A673 (cell line): Measurements from ENCODE around the gene HMCN2. TPM values are rescaled to one million over a fixed set of nuclear protein-coding genes. Genes with fewer than 3 reads are reported as not detected.

Source experiments
- BruUV-seq: library from RNA; stranded (reverse); fragments of 400-500 nt; replicated peaks from 2 replicates; lab custom pipeline; 2021; lab: Mats Ljungman, UMichigan
- CTCF ChIA-PET: fragments of 300-600 bp; sonication (Branson Sonifier 250); formaldehyde crosslinking; loops from one replicate; lab custom pipeline; 2022; ENCODE audit warnings: antibody characterized with exemption; lab: Charles Lee
- POLR2A ChIA-PET: fragments of 300-600 bp; sonication (Branson Sonifier 250); formaldehyde crosslinking; loops from one replicate; lab custom pipeline; 2022; ENCODE audit warnings: antibody characterized with exemption; ENCODE audit not compliant: low non-redundant PET; lab: Charles Lee
- DNase-seq: peaks from one replicate; pipeline ENCODE4 v3.0.0-alpha.2; 2015; ENCODE audit warnings: low spot score
- H3K27ac ChIP-seq: fragments of 200-600 bp; sonication (generic); 2 replicates; pipeline ENCODE4 v1.5.1; 2016; ENCODE audit warnings: mixed run types, low read depth, mild to moderate bottlenecking, mixed read lengths, antibody characterized with exemption, low read length; ENCODE audit not compliant: poor library complexity, severe bottlenecking
- H3K27me3 ChIP-seq: fragments of 200-600 bp; sonication (generic); replicated peaks from 2 replicates; pipeline ENCODE4 v1.6.1; 2017; ENCODE audit warnings: mixed run types, low read depth, mild to moderate bottlenecking, mixed read lengths, antibody characterized with exemption, low read length; ENCODE audit not compliant: insufficient read depth, poor library complexity
- H3K36me3 ChIP-seq: fragments of 200-600 bp; sonication (generic); 2 replicates; pipeline ENCODE4 v1.6.1; 2016; ENCODE audit warnings: mixed run types, mild to moderate bottlenecking, mixed read lengths, antibody characterized with exemption, low read length; ENCODE audit not compliant: insufficient read depth, poor library complexity, severe bottlenecking
- H3K4me1 ChIP-seq: fragments of 200-600 bp; sonication (generic); 2 replicates; pipeline ENCODE4 v1.6.1; 2017; ENCODE audit warnings: mixed run types, mild to moderate bottlenecking, mixed read lengths, antibody characterized with exemption, low read length; ENCODE audit not compliant: insufficient read depth, poor library complexity, severe bottlenecking
- H3K4me3 ChIP-seq: fragments of 200-600 bp; sonication (generic); 2 replicates; pipeline ENCODE4 v1.5.1; 2016; ENCODE audit warnings: low read depth, mixed run types, mild to moderate bottlenecking, mixed read lengths, low read length; ENCODE audit not compliant: poor library complexity, severe bottlenecking
- H3K9me3 ChIP-seq: fragments of 200-600 bp; sonication (generic); 2 replicates; pipeline ENCODE4 v1.6.1; 2016; ENCODE audit warnings: mixed run types, low read depth, mild to moderate bottlenecking, mixed read lengths, antibody characterized with exemption, low read length; ENCODE audit not compliant: poor library complexity, severe bottlenecking
- EZH2 ChIP-seq: fragments of 200-600 bp; sonication (generic); IDR thresholded peaks from 2 replicates; pipeline ENCODE4 v1.6.1; 2017; ENCODE audit warnings: borderline replicate concordance, low read depth, mild to moderate bottlenecking, mixed read lengths, antibody characterized with exemption, low read length; ENCODE audit not compliant: poor library complexity, severe bottlenecking
- intact Hi-C: fragments of 100-400 bp; cut with micrococcal nuclease; formaldehyde crosslinking; loops from one replicate; pipeline ENCODE4 v1.10.0; 2022; ENCODE audit not compliant: unreplicated experiment
- total RNA-seq: library from RNA; stranded (reverse); gene quantifications from 2 replicates; pipeline ENCODE4 v1.2.3, GENCODE V29; 2021
- TF ChIP-seq, protein P1 (sequence below): fragments of 300-800, 200-600 bp; sonication (generic); conservative IDR thresholded peaks from 2 replicates; pipeline ENCODE4 v1.5.1; 2017; ENCODE audit warnings: low read depth, mild to moderate bottlenecking, antibody characterized with exemption, low read length, moderate library complexity, mixed read lengths

HMCN2 gene
- total RNA-seq, 1 experiment from 2014 or later, result 0.28 TPM

DNA sequence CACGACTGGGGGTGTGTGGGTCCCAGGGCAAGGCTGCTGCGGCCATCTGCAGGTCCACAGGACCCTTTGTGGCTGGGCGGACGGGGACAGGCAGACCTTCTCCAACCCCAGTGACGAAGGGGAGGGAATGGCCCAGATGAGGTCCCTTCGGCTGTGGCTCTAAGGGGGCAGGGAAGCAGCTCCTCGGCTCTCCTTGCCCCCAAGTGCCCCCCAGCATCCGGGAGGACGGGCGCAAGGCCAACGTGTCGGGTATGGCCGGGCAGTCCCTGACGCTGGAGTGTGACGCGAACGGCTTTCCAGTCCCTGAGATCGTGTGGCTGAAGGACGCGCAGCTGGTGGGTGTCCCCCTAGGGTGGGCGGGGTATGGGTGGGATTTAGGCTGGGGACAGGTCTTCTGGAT lies 82.8 kb downstream of the HMCN2 start:
- BruUV-seq, result no TSS peak
- H3K9me3 ChIP-seq, result no peaks in the 10 kb centered on the region
- no peak for DNase-seq
- H3K36me3 ChIP-seq, result no peaks in the 10 kb centered on the region
- TF ChIP-seq, protein P1, sequence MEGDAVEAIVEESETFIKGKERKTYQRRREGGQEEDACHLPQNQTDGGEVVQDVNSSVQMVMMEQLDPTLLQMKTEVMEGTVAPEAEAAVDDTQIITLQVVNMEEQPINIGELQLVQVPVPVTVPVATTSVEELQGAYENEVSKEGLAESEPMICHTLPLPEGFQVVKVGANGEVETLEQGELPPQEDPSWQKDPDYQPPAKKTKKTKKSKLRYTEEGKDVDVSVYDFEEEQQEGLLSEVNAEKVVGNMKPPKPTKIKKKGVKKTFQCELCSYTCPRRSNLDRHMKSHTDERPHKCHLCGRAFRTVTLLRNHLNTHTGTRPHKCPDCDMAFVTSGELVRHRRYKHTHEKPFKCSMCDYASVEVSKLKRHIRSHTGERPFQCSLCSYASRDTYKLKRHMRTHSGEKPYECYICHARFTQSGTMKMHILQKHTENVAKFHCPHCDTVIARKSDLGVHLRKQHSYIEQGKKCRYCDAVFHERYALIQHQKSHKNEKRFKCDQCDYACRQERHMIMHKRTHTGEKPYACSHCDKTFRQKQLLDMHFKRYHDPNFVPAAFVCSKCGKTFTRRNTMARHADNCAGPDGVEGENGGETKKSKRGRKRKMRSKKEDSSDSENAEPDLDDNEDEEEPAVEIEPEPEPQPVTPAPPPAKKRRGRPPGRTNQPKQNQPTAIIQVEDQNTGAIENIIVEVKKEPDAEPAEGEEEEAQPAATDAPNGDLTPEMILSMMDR, result no peak
- TF ChIP-seq EZH2, result no peak
- ChIA-PET POLR2A (no interaction called here), CTCF (no interaction called here)
- no peak overlapping the region for H3K4me3 ChIP-seq
- no peak overlapping the region for H3K27ac ChIP-seq
- intact Hi-C loops, result no loop called here
- no peaks in the 10 kb centered on the region for H3K27me3 ChIP-seq
- no peaks in the 10 kb centered on the region for H3K4me1 ChIP-seq

DNA sequence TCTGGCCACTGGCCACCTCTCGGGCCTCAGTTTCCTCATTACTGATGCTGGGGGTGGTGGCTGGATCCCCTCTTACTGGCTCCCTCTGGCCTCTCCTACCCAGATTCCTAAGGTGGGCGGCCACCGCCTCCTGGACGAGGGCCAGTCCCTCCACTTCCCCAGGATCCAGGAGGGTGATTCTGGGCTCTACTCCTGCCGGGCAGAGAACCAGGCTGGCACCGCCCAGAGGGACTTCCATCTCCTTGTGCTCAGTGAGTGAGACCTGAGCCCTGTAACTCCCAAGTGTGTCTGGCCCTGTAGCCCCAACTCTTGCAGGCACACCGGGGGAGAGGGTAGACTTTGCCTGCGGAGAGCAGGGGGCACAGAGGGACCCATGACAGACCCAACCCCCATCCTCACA lies 83.3 kb downstream of the HMCN2 start:
- H3K27me3 ChIP-seq, result no peaks in the 10 kb centered on the region
- ChIA-PET POLR2A (no interaction called here), CTCF (no interaction called here)
- intact Hi-C loops, result loop anchor here (1.0 kb wide), 1 partner anchor 44 kb away; no protein-coding TSS in a partner anchor
- BruUV-seq, result no TSS peak
- H3K9me3 ChIP-seq, result no peaks in the 10 kb centered on the region
- H3K4me3 ChIP-seq, result no peak overlapping the region
- no peak overlapping the region for H3K27ac ChIP-seq
- no peaks in the 10 kb centered on the region for H3K4me1 ChIP-seq
- no peaks in the 10 kb centered on the region for H3K36me3 ChIP-seq
- TF ChIP-seq, protein P1, result no peak
- no peak for TF ChIP-seq EZH2
- DNase-seq, result no peak

DNA sequence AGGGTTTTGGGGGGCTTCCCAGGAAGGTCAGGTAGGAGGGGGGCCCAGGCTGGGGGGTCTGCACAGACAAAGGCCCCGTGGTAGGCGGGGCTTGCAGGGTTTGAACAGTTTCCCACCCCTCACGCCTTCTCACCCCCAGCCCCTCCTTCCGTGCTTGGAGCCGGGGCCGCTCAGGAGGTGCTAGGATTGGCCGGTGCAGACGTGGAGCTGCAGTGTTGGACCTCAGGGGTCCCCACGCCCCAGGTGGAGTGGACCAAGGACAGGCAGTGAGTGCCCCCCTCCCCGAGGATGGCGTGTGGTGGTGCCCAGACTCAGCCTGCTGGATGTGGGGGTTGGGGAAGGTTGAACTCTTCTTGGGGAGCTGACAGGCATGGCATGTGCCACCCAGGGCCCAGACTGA lies 83.8 kb downstream of the HMCN2 start:
- Histone ChIP-seq H3K4me3 (no peak overlapping the region), H3K27me3 (no peaks in the 10 kb centered on the region), H3K27ac (no peak overlapping the region), H3K4me1 (no peaks in the 10 kb centered on the region), H3K9me3 (no peaks in the 10 kb centered on the region), H3K36me3 (no peaks in the 10 kb centered on the region)
- no peak for TF ChIP-seq EZH2
- TF ChIP-seq, protein P1, result no peak
- intact Hi-C loops, result loop anchor here (1.0 kb wide), 1 partner anchor 44 kb away; no protein-coding TSS in a partner anchor
- ChIA-PET POLR2A (no interaction called here), CTCF (no interaction called here)
- no peak for DNase-seq
- no TSS peak for BruUV-seq
